WTC11 (cell line): Measurements from ENCODE around the gene TMEM144.
"Not testable (repeated sequence)": the region's sequence is repeated elsewhere in the genome, so short reads cannot be mapped to it uniquely, and the experiment has no call there.

Experiments used
- ATF3 ChIP-seq: sonication (generic); formaldehyde crosslinking; conservative IDR thresholded peaks from 2 replicates; pipeline ENCODE4 v1.8.1; 2022; ENCODE audit warnings: mild to moderate bottlenecking, missing genetic modification reagents
- E2F4 ChIP-seq: sonication (generic); formaldehyde crosslinking; IDR thresholded peaks from 2 replicates; pipeline ENCODE4 v1.8.1; 2022; ENCODE audit warnings: low read depth, mild to moderate bottlenecking, moderate library complexity, missing genetic modification reagents, borderline replicate concordance
- GABPB1 ChIP-seq: sonication (generic); formaldehyde crosslinking; IDR thresholded peaks from 2 replicates; pipeline ENCODE4 v1.8.1; 2023; ENCODE audit warnings: mild to moderate bottlenecking, missing genetic modification reagents
- JAZF1 ChIP-seq: fragments of 250-450 bp; sonication (Bioruptor Pico); IDR thresholded peaks from 2 replicates; pipeline ENCODE4 v1.9.0; 2021; ENCODE audit warnings: moderate library complexity, mild to moderate bottlenecking, inconsistent platforms
- KAT7 ChIP-seq: sonication (generic); formaldehyde crosslinking; IDR thresholded peaks from 2 replicates; pipeline ENCODE4 v1.8.1; 2023; ENCODE audit warnings: missing genetic modification reagents, mild to moderate bottlenecking, borderline replicate concordance
- NFE2L1 ChIP-seq: sonication (generic); formaldehyde crosslinking; IDR thresholded peaks from 2 replicates; pipeline ENCODE4 v1.8.1; 2023; ENCODE audit warnings: missing genetic modification reagents
- PRDM15 ChIP-seq: sonication (generic); formaldehyde crosslinking; IDR thresholded peaks from 2 replicates; pipeline ENCODE4 v1.8.0; 2022; ENCODE audit warnings: missing genetic modification reagents
- PREB ChIP-seq: sonication (generic); formaldehyde crosslinking; IDR thresholded peaks from 2 replicates; pipeline ENCODE4 v1.8.1; 2022; ENCODE audit warnings: mild to moderate bottlenecking, missing genetic modification reagents, moderate library complexity, borderline replicate concordance
- USF2 ChIP-seq: sonication (generic); formaldehyde crosslinking; IDR thresholded peaks from 2 replicates; pipeline ENCODE4 v1.8.1; 2023; ENCODE audit warnings: mild to moderate bottlenecking, missing genetic modification reagents, moderate library complexity
- ZNF121 ChIP-seq: sonication (generic); formaldehyde crosslinking; IDR thresholded peaks from 2 replicates; pipeline ENCODE4 v1.8.0; 2023; ENCODE audit warnings: missing genetic modification reagents
- TF ChIP-seq, protein P1 (sequence below): fragments of 200-600 bp; IDR thresholded peaks from 2 replicates; pipeline ENCODE4 v1.8.0; 2022; ENCODE audit warnings: antibody characterized with exemption
- TF ChIP-seq, protein P2 (sequence below): sonication (generic); formaldehyde crosslinking; IDR thresholded peaks from 2 replicates; pipeline ENCODE4 v1.8.0; 2022; ENCODE audit warnings: mild to moderate bottlenecking, missing genetic modification reagents
- TF ChIP-seq, protein P3 (sequence below): sonication (generic); formaldehyde crosslinking; conservative IDR thresholded peaks from 2 replicates; pipeline ENCODE4 v1.8.1; 2023; ENCODE audit warnings: mild to moderate bottlenecking, low read depth, missing genetic modification reagents, moderate library complexity
- TF ChIP-seq, protein P4 (sequence below): sonication (generic); formaldehyde crosslinking; IDR thresholded peaks from 2 replicates; pipeline ENCODE4 v1.8.1; 2023; ENCODE audit warnings: mild to moderate bottlenecking, missing genetic modification reagents, moderate library complexity

GRCh38 chr4:158224318-158224717 is 14.0 kb downstream of the TMEM144 start:
- TF ChIP-seq, protein P1, sequence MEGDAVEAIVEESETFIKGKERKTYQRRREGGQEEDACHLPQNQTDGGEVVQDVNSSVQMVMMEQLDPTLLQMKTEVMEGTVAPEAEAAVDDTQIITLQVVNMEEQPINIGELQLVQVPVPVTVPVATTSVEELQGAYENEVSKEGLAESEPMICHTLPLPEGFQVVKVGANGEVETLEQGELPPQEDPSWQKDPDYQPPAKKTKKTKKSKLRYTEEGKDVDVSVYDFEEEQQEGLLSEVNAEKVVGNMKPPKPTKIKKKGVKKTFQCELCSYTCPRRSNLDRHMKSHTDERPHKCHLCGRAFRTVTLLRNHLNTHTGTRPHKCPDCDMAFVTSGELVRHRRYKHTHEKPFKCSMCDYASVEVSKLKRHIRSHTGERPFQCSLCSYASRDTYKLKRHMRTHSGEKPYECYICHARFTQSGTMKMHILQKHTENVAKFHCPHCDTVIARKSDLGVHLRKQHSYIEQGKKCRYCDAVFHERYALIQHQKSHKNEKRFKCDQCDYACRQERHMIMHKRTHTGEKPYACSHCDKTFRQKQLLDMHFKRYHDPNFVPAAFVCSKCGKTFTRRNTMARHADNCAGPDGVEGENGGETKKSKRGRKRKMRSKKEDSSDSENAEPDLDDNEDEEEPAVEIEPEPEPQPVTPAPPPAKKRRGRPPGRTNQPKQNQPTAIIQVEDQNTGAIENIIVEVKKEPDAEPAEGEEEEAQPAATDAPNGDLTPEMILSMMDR: not testable (repeated sequence)
- not testable (repeated sequence) for TF ChIP-seq PREB, USF2, PRDM15, NFE2L1, E2F4, ZNF121, ATF3, KAT7, GABPB1, JAZF1 (CRISPR knock-in tag)
- TF ChIP-seq, protein P2, sequence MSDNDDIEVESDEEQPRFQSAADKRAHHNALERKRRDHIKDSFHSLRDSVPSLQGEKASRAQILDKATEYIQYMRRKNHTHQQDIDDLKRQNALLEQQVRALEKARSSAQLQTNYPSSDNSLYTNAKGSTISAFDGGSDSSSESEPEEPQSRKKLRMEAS (CRISPR knock-in tag): not testable (repeated sequence)
- TF ChIP-seq, protein P3, sequence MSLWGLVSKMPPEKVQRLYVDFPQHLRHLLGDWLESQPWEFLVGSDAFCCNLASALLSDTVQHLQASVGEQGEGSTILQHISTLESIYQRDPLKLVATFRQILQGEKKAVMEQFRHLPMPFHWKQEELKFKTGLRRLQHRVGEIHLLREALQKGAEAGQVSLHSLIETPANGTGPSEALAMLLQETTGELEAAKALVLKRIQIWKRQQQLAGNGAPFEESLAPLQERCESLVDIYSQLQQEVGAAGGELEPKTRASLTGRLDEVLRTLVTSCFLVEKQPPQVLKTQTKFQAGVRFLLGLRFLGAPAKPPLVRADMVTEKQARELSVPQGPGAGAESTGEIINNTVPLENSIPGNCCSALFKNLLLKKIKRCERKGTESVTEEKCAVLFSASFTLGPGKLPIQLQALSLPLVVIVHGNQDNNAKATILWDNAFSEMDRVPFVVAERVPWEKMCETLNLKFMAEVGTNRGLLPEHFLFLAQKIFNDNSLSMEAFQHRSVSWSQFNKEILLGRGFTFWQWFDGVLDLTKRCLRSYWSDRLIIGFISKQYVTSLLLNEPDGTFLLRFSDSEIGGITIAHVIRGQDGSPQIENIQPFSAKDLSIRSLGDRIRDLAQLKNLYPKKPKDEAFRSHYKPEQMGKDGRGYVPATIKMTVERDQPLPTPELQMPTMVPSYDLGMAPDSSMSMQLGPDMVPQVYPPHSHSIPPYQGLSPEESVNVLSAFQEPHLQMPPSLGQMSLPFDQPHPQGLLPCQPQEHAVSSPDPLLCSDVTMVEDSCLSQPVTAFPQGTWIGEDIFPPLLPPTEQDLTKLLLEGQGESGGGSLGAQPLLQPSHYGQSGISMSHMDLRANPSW (CRISPR knock-in tag): not testable (repeated sequence)
- TF ChIP-seq, protein P4, sequence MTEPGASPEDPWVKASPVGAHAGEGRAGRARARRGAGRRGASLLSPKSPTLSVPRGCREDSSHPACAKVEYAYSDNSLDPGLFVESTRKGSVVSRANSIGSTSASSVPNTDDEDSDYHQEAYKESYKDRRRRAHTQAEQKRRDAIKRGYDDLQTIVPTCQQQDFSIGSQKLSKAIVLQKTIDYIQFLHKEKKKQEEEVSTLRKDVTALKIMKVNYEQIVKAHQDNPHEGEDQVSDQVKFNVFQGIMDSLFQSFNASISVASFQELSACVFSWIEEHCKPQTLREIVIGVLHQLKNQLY (CRISPR knock-in tag): not testable (repeated sequence)
